Fibroblast of skin of scalp (primary cell): ENCODE data around the gene PMEPA1.
A peak's percentile ranks its signal among the peaks of the same experiment; 100 is the strongest.

Experiments
- DNase-seq: peaks from one replicate; pipeline ENCODE4 v3.0.0-alpha.2; 2013

The PMEPA1 gene

GRCh38 chr20:57736738-57737347, 27.0 kb upstream of the PMEPA1 start:
- no peak for DNase-seq

- DNase-seq = no peak
Observed at GRCh38 chr20:57735831-57736737, 26.3 kb upstream of the PMEPA1 start.

- DNase-seq = no peak
Observed at GRCh38 chr20:57734754-57735153, 24.9 kb upstream of the PMEPA1 start.

GRCh38 chr20:57732226-57732625, 22.4 kb upstream of the PMEPA1 start:
- DNase-seq = no peak

GRCh38 chr20:57728762-57729161, 18.9 kb upstream of the PMEPA1 start:
- DNase-seq = no peak

- no peak for DNase-seq
Observed at GRCh38 chr20:57727863-57728262, 18.0 kb upstream of the PMEPA1 start.

GRCh38 chr20:57725636-57726035, 15.8 kb upstream of the PMEPA1 start:
- DNase-seq = no peak

GRCh38 chr20:57724610-57725405, 15.0 kb upstream of the PMEPA1 start:
- DNase-seq = no peak

- DNase-seq = no peak
Observed at GRCh38 chr20:57723816-57724215, 14.0 kb upstream of the PMEPA1 start.

GRCh38 chr20:57719951-57720350, 10.1 kb upstream of the PMEPA1 start:
- DNase-seq = no peak

- DNase-seq = peak; percentile 97
Observed at GRCh38 chr20:57718490-57719009, 8.7 kb upstream of the PMEPA1 start.

GRCh38 chr20:57717797-57718196, 8.0 kb upstream of the PMEPA1 start:
- DNase-seq = peak; percentile 48

- DNase-seq = no peak
Observed at GRCh38 chr20:57716901-57717300, 7.1 kb upstream of the PMEPA1 start.

- DNase-seq = peak; percentile 70
Observed at GRCh38 chr20:57716202-57716601, 6.4 kb upstream of the PMEPA1 start.

GRCh38 chr20:57715268-57715904, 5.6 kb upstream of the PMEPA1 start:
- DNase-seq = no peak

- DNase-seq = peak; percentile 80
Observed at GRCh38 chr20:57714409-57715267, 4.8 kb upstream of the PMEPA1 start.

- no peak for DNase-seq
Observed at GRCh38 chr20:57713951-57714350, 4.1 kb upstream of the PMEPA1 start.

GRCh38 chr20:57713505-57713903, 3.7 kb upstream of the PMEPA1 start:
- DNase-seq = no peak

GRCh38 chr20:57712851-57713504, 3.2 kb upstream of the PMEPA1 start:
- DNase-seq = no peak

- no peak for DNase-seq
Observed at GRCh38 chr20:57712341-57712740, 2.5 kb upstream of the PMEPA1 start.

- DNase-seq = no peak
Observed at GRCh38 chr20:57711826-57712225, 2.0 kb upstream of the PMEPA1 start.
